ENCODE results near the gene LCNL1.
A peak's percentile ranks its signal among the peaks of the same experiment; 100 is the strongest.
"Not testable (repeated sequence)": the region's sequence is repeated elsewhere in the genome, so short reads cannot be mapped to it uniquely, and the experiment has no call there.

The LCNL1 gene

GRCh38 chr9:136994180-136994887, 11.5 kb downstream of the LCNL1 start:
- DNase-seq (ENCODE audit: low read depth) = no peak

GRCh38 chr9:136994888-136995230, 12.1 kb downstream of the LCNL1 start:
- DNase-seq (ENCODE audit: low read depth) = no peak

GRCh38 chr9:136995362-136995761, 12.6 kb downstream of the LCNL1 start:
- DNase-seq (ENCODE audit: low read depth) = no peak

- DNase-seq (ENCODE audit: low read depth) = no peak
These were observed 13.0 kb downstream of the LCNL1 start for GRCh38 chr9:136995772-136996311.

- DNase-seq (ENCODE audit: low read depth) = peak; percentile 39
These were observed 13.8 kb downstream of the LCNL1 start, which contains the start of gene CLIC3 for GRCh38 chr9:136996361-136997292. Gene CLIC3 (minus strand): TSS chr9:136996568. CDS start chr9:136996543, 25 bp downstream.

GRCh38 chr9:136997371-136997770, 14.6 kb downstream of the LCNL1 start:
- no peak for DNase-seq (ENCODE audit: low read depth)

- DNase-seq (ENCODE audit: low read depth) = no peak
These were observed 15.0 kb downstream of the LCNL1 start for GRCh38 chr9:136997830-136998234.

GRCh38 chr9:137000177-137000930, 17.6 kb downstream of the LCNL1 start:
- DNase-seq (ENCODE audit: low read depth) = no peak

- DNase-seq (ENCODE audit: low read depth) = no peak
These were observed 19.3 kb downstream of the LCNL1 start for GRCh38 chr9:137001857-137002645.

GRCh38 chr9:137002646-137003041, 19.9 kb downstream of the LCNL1 start:
- no peak for DNase-seq (ENCODE audit: low read depth)

GRCh38 chr9:137004285-137004684, 21.5 kb downstream of the LCNL1 start:
- DNase-seq (ENCODE audit: low read depth) = not testable (repeated sequence)

- no peak for DNase-seq (ENCODE audit: low read depth)
These were observed 23.6 kb downstream of the LCNL1 start for GRCh38 chr9:137006116-137007003.

- DNase-seq (ENCODE audit: low read depth) = no peak
These were observed 24.5 kb downstream of the LCNL1 start for GRCh38 chr9:137007108-137007815.

- no peak for DNase-seq (ENCODE audit: low read depth)
These were observed 25.1 kb downstream of the LCNL1 start for GRCh38 chr9:137007816-137008270.

GRCh38 chr9:137008312-137008711, 25.5 kb downstream of the LCNL1 start:
- DNase-seq (ENCODE audit: low read depth) = no peak

GRCh38 chr9:137009217-137009616, 26.4 kb downstream of the LCNL1 start:
- no peak for DNase-seq (ENCODE audit: low read depth)

- DNase-seq (ENCODE audit: low read depth) = no peak
These were observed 27.3 kb downstream of the LCNL1 start for GRCh38 chr9:137009938-137010732.

- no peak for DNase-seq (ENCODE audit: low read depth)
These were observed 28.4 kb downstream of the LCNL1 start for GRCh38 chr9:137011156-137011555.
